NCI-H187 (cell line): ENCODE data around the gene CYB561D2.

Experiments
- DNase-seq, 2 experiments: peaks; one replicate each; lab custom pipeline; 2025; lab: John Stamatoyannopoulos, UW

Gene CYB561D2

DNA sequence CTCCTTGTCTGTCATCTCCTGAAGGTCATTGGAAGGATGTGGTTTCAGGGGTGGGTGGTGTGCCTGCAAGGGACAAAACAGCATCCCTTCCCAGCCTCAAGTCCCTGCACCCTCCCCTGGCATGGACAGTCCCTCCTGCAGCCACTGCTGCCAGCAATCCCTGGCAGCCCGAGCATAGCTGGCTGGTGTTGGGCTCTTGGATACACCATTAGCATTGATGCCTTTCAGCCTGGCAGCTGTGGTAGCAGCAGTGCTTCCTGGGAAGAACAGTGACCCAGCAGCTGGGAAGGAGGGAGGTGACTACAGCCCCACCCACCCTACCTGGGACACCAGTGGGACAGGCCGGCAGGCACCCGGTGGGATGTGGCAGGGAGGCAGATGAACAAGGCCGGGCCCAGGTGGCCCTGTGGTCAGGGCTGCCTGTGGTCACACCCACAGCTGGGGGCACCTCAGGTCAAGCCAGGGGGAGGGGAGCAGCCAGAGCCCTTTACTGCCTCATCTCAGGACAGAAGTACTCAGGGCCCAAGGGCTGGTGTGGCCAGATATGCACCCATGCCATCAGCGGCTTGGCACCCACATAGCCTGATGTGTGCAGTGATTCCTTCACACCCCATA lies 41.5 kb downstream of the CYB561D2 start:
- no peak for DNase-seq

DNA sequence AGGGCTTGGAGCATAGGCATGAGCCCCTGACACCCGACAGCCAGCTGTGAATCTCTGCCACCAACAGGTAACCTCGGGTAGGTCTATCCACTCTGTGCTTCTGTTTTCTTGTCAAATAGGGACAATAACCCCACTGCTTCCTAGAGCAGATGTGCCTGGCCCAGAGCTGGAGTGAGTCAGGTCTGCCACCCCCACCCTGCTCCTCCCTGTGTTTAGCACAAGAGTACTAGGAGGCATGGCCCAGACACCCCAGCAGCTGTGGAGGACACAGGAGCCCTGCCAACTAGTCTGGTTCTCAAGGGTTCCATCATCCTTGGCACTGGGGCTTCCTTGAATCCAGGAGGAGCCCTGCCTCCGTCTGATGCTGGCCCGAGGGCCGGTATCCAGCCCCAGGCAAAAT lies 42.4 kb downstream of the CYB561D2 start:
- no peak for DNase-seq

DNA sequence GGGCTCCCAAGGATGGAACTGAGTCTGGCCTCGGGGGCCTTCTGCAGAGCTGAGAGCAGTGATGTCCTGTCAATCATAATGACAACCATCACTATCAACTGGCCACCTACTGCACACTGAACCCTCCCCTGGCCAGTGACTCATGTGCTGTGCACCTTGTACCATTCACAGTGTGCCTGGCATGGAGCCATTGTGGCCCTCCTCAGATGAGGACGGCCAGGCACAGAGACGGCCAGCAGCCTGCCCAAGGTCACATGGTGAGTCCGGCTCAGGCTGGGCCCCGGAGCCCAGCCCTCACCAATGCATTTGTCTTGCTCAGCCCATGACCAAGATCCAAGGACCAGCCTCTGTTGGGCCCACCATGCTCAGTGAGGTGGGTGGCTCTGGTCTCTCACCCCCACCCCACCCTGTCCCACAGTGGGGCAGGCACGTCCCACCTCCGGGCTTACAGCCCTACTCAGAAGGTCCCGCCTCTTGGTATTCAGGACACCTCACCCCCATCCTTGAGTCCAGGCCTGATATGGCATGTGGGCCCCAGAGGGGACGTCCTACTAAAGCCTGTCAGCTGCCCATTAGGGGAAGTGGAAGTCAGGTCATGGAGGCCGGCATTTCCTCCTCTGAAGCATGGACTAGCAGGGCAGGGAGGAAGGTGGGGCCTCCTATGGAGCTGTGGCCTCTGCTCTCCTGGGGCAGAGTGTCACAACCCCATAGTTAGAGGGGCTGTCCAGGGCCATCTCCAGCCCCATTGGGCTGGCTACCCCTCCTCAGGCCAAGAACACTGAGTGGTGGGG lies 44.6 kb downstream of the CYB561D2 start:
- no peak for DNase-seq

DNA sequence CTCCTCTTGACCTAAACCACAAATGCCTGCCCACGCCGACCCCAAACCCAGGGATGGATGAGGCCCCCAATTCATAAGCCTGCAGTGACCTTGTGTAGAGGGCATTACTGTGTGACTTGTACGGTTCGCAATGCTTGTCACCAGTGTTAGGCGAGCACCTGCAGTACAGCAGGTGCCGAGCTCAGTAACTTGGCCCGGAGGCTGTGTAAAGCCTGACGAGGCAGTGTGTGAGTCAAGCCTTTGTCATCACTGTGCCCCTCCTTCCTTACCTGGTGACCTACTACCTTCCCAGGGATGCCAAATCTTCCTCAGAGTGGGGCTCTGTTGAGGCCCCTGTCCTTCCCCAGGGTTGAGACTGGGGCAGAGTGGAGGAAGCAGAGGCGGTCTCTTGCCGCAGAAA lies 45.8 kb downstream of the CYB561D2 start:
- no peak for DNase-seq

DNA sequence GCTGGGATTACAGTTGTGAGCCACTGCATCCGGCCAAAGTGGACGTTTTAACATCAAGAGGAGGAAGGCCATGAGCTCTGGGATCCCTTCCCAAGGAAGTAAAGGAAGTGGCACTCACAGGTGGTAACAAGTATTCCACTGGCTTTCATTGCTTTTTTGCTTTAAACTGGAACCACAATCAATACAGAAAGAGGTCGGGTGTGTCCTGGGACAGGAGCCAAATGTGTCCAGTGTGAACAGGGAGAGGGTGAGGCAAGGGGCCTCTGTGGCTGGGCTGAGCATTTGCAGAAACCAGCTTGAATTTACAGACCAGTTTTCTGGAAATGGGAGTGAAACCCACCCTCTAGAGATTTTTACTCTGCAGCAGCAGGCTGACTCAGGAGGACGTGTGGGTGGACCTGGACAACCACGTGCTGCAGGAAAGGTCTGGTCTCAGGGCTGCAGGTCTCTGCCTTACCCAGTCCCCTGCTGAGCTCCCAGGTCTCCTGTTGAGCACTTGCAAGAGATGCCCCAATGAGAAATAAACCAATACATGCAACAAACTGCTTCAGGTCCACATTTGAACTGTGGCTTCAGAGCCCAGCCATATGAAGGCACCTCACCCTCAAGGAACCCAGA lies 51.4 kb downstream of the CYB561D2 start:
- DNase-seq, result no peak
